ENCODE data around the gene PRKG1. TPM values are rescaled to one million over a fixed set of nuclear protein-coding genes. Genes with fewer than 3 reads are reported as not detected.

Gene PRKG1
- total RNA-seq, 1 donor = 1.2 TPM

- Histone ChIP-seq H3K4me3 (ENCODE audit: low read length) (no peak overlapping the region), H3K9me3 (ENCODE audit: low read depth, low read length) (no peaks in the 10 kb centered on the region), H3K4me1 (ENCODE audit: insufficient read depth, low read length) (peaks cover 23% of the 10 kb centered on the region), H3K27me3 (ENCODE audit: insufficient read depth, low read length) (no peaks in the 10 kb centered on the region)
Observed at GRCh38 chr10:51694086-51694768, 619.9 kb downstream of the PRKG1 start.

GRCh38 chr10:51696251-51696650, 622.0 kb downstream of the PRKG1 start:
- Histone ChIP-seq H3K27me3 (ENCODE audit: insufficient read depth, low read length) (no peaks in the 10 kb centered on the region), H3K4me1 (ENCODE audit: insufficient read depth, low read length) (peaks cover 30% of the 10 kb centered on the region), H3K4me3 (ENCODE audit: low read length) (no peak overlapping the region), H3K9me3 (ENCODE audit: low read depth, low read length) (no peaks in the 10 kb centered on the region)

GRCh38 chr10:51698473-51699063, 624.3 kb downstream of the PRKG1 start:
- Histone ChIP-seq H3K9me3 (ENCODE audit: low read depth, low read length) (no peaks in the 10 kb centered on the region), H3K4me3 (ENCODE audit: low read length) (peak overlapping the region; percentile 93), H3K4me1 (ENCODE audit: insufficient read depth, low read length) (peaks cover 30% of the 10 kb centered on the region), H3K27me3 (ENCODE audit: insufficient read depth, low read length) (no peaks in the 10 kb centered on the region)

GRCh38 chr10:51699145-51699474, 624.8 kb downstream of the PRKG1 start:
- Histone ChIP-seq H3K27me3 (ENCODE audit: insufficient read depth, low read length) (no peaks in the 10 kb centered on the region), H3K4me1 (ENCODE audit: insufficient read depth, low read length) (peaks cover 30% of the 10 kb centered on the region), H3K9me3 (ENCODE audit: low read depth, low read length) (no peaks in the 10 kb centered on the region), H3K4me3 (ENCODE audit: low read length) (peak overlapping the region; percentile 93)

- Histone ChIP-seq H3K4me3 (ENCODE audit: low read length) (peak within 1 kb of the TSS; percentile 93), H3K4me1 (ENCODE audit: insufficient read depth, low read length) (peaks cover 30% of the 10 kb centered on the region), H3K27me3 (ENCODE audit: insufficient read depth, low read length) (no peaks in the 10 kb centered on the region), H3K9me3 (ENCODE audit: low read depth, low read length) (no peaks in the 10 kb centered on the region)
Observed at GRCh38 chr10:51699475-51700227, 625.4 kb downstream of the PRKG1 start, which contains the start of gene CSTF2T. Gene CSTF2T (minus strand): TSS chr10:51699595. CDS start chr10:51699549, 46 bp downstream.

GRCh38 chr10:51700228-51700817, 626.0 kb downstream of the PRKG1 start:
- Histone ChIP-seq H3K9me3 (ENCODE audit: low read depth, low read length) (no peaks in the 10 kb centered on the region), H3K4me1 (ENCODE audit: insufficient read depth, low read length) (peaks cover 30% of the 10 kb centered on the region), H3K4me3 (ENCODE audit: low read length) (peak overlapping the region; percentile 93), H3K27me3 (ENCODE audit: insufficient read depth, low read length) (no peaks in the 10 kb centered on the region)

- H3K4me3 ChIP-seq (ENCODE audit: low read length) = no peak overlapping the region
- H3K9me3 ChIP-seq (ENCODE audit: low read depth, low read length) = no peaks in the 10 kb centered on the region
- no peaks in the 10 kb centered on the region for H3K27me3 ChIP-seq (ENCODE audit: insufficient read depth, low read length)
- no peaks in the 10 kb centered on the region for H3K4me1 ChIP-seq (ENCODE audit: insufficient read depth, low read length)
Observed at GRCh38 chr10:51705774-51706173, 631.5 kb downstream of the PRKG1 start.

GRCh38 chr10:51706225-51706624, 631.9 kb downstream of the PRKG1 start:
- Histone ChIP-seq H3K4me3 (ENCODE audit: low read length) (no peak overlapping the region), H3K4me1 (ENCODE audit: insufficient read depth, low read length) (no peaks in the 10 kb centered on the region), H3K27me3 (ENCODE audit: insufficient read depth, low read length) (no peaks in the 10 kb centered on the region), H3K9me3 (ENCODE audit: low read depth, low read length) (no peaks in the 10 kb centered on the region)

- Histone ChIP-seq H3K4me1 (ENCODE audit: insufficient read depth, low read length) (no peaks in the 10 kb centered on the region), H3K27me3 (ENCODE audit: insufficient read depth, low read length) (no peaks in the 10 kb centered on the region), H3K9me3 (ENCODE audit: low read depth, low read length) (no peaks in the 10 kb centered on the region)
Observed at GRCh38 chr10:51707392-51707791, 633.1 kb downstream of the PRKG1 start.

GRCh38 chr10:51707821-51708424, 633.6 kb downstream of the PRKG1 start:
- H3K27me3 ChIP-seq (ENCODE audit: insufficient read depth, low read length) = no peaks in the 10 kb centered on the region
- no peak overlapping the region for H3K4me3 ChIP-seq (ENCODE audit: low read length)
- no peaks in the 10 kb centered on the region for H3K9me3 ChIP-seq (ENCODE audit: low read depth, low read length)
- no peaks in the 10 kb centered on the region for H3K4me1 ChIP-seq (ENCODE audit: insufficient read depth, low read length)

More at GRCh38 chr10:51707392-51707791, 633.1 kb downstream of the PRKG1 start:
- no peak overlapping the region for H3K4me3 ChIP-seq (ENCODE audit: low read length)

GRCh38 chr10:51708609-51709008, 634.3 kb downstream of the PRKG1 start:
- Histone ChIP-seq H3K9me3 (ENCODE audit: low read depth, low read length) (no peaks in the 10 kb centered on the region), H3K4me3 (ENCODE audit: low read length) (no peak overlapping the region), H3K4me1 (ENCODE audit: insufficient read depth, low read length) (no peaks in the 10 kb centered on the region), H3K27me3 (ENCODE audit: insufficient read depth, low read length) (no peaks in the 10 kb centered on the region)

- no peaks in the 10 kb centered on the region for H3K27me3 ChIP-seq (ENCODE audit: insufficient read depth, low read length)
- H3K4me1 ChIP-seq (ENCODE audit: insufficient read depth, low read length) = no peaks in the 10 kb centered on the region
- H3K9me3 ChIP-seq (ENCODE audit: low read depth, low read length) = no peaks in the 10 kb centered on the region
- H3K4me3 ChIP-seq (ENCODE audit: low read length) = no peak overlapping the region
Observed at GRCh38 chr10:51709324-51709972, 635.2 kb downstream of the PRKG1 start.

GRCh38 chr10:51711519-51711891, 637.2 kb downstream of the PRKG1 start:
- Histone ChIP-seq H3K9me3 (ENCODE audit: low read depth, low read length) (no peaks in the 10 kb centered on the region), H3K4me3 (ENCODE audit: low read length) (no peak overlapping the region)

GRCh38 chr10:51716981-51717380, 642.7 kb downstream of the PRKG1 start:
- H3K4me1 ChIP-seq (ENCODE audit: insufficient read depth, low read length) = no peaks in the 10 kb centered on the region
- H3K4me3 ChIP-seq (ENCODE audit: low read length) = no peak overlapping the region
- H3K9me3 ChIP-seq (ENCODE audit: low read depth, low read length) = no peaks in the 10 kb centered on the region
- no peaks in the 10 kb centered on the region for H3K27me3 ChIP-seq (ENCODE audit: insufficient read depth, low read length)

More at GRCh38 chr10:51711519-51711891, 637.2 kb downstream of the PRKG1 start:
- Histone ChIP-seq H3K4me1 (ENCODE audit: insufficient read depth, low read length) (no peaks in the 10 kb centered on the region), H3K27me3 (ENCODE audit: insufficient read depth, low read length) (no peaks in the 10 kb centered on the region)
